ENCODE measurements around the gene ZNF101. TPM values are rescaled to one million over a fixed set of nuclear protein-coding genes. Genes with fewer than 3 reads are reported as not detected.

Gene ZNF101
- polyA plus RNA-seq, 1 donor from 2014 or later, result 12.2 TPM

DNA sequence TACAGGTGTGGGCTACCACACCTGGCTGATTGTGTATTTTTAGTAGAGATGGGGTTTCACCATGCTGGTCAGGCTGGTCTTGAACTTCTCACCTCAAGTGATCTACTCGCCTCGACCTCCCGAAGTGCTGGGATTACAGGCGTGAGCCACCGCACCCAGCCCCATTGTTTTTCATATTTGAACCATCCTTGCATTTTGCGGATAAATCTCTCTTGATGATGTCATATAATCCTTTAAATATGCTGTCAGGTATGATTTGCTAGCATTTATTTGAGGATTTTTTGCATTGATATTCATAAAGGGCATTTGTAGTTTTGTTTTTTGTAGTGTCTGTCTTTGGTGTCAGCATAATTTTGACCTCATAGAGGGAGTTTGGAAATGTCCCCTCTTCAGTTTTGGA is 5.7 kb downstream of the ZNF101 start:
- TF ChIP-seq EZH2 (IDR thresholded peaks at IDR 0.05; ENCODE audit: borderline replicate concordance, insufficient read depth, low read length, poor library complexity, severe bottlenecking) (no peak), SMC3 (conservative IDR thresholded peaks at IDR 0.05; ENCODE audit: poor library complexity) (no peak), RAD21 (conservative IDR thresholded peaks at IDR 0.05) (no peak)
- peaks cover 4% of the 10 kb centered on the region for H3K79me2 ChIP-seq (replicated peaks; ENCODE audit: insufficient read depth, low read length)

DNA sequence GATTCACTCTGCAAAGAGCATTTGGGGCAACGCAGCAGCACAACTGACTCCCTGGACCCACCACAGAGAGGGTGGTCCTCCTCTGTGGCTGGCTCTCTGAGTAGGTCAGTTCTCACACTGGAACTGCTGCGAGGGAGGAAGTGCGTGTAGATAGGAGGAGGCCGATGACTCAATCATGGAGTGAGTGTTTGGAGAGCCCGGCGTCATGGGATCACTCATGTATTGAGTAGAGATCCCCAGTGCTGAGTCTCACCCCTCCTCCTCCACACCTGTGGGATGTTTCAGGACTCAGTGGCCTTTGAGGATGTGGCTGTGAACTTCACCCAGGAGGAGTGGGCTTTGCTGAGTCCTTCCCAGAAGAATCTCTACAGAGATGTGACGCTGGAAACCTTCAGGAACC is 8.9 kb downstream of the ZNF101 start:
- Histone ChIP-seq H3K9me3 (ENCODE audit: low read length) (no peaks in the 10 kb centered on the region), H3K9me2 (ENCODE audit: insufficient read depth, low read length) (no peaks in the 10 kb centered on the region), H3K9ac (ENCODE audit: low read length) (no peak overlapping the region), H3K4me2 (ENCODE audit: low read length) (no peak overlapping the region), H3K79me2 (replicated peaks; ENCODE audit: insufficient read depth, low read length) (no peaks in the 10 kb centered on the region), H3K4me3 (ENCODE audit: low read length) (no peak overlapping the region), H3K36me3 (ENCODE audit: insufficient read depth, low read length) (peaks cover 10% of the 10 kb centered on the region), H3F3A (ENCODE audit: insufficient read depth, low read length, poor library complexity, severe bottlenecking) (no peaks in the 10 kb centered on the region), H3K27ac (ENCODE audit: low read length) (no peak overlapping the region), H4K20me1 (ENCODE audit: insufficient read depth) (no peaks in the 10 kb centered on the region), H3K27me3 (ENCODE audit: insufficient read depth, low read depth, low read length) (no peaks in the 10 kb centered on the region), H2AFZ (ENCODE audit: low read depth, low read length) (no peak overlapping the region)
- TF ChIP-seq EP300 (conservative IDR thresholded peaks at IDR 0.05; ENCODE audit: poor library complexity, severe bottlenecking) (no peak), TAF1 (IDR thresholded peaks at IDR 0.05; ENCODE audit: low read depth) (no peak), RAD21 (conservative IDR thresholded peaks at IDR 0.05) (no peak), POLR2AphosphoS5 (IDR thresholded peaks at IDR 0.05) (no peak), MXI1 (conservative IDR thresholded peaks at IDR 0.05; ENCODE audit: poor library complexity, severe bottlenecking) (no peak), SMC3 (conservative IDR thresholded peaks at IDR 0.05; ENCODE audit: poor library complexity) (no peak), EZH2 (IDR thresholded peaks at IDR 0.05; ENCODE audit: borderline replicate concordance, insufficient read depth, low read length, poor library complexity, severe bottlenecking) (no peak)
- TF ChIP-seq, protein P1, sequence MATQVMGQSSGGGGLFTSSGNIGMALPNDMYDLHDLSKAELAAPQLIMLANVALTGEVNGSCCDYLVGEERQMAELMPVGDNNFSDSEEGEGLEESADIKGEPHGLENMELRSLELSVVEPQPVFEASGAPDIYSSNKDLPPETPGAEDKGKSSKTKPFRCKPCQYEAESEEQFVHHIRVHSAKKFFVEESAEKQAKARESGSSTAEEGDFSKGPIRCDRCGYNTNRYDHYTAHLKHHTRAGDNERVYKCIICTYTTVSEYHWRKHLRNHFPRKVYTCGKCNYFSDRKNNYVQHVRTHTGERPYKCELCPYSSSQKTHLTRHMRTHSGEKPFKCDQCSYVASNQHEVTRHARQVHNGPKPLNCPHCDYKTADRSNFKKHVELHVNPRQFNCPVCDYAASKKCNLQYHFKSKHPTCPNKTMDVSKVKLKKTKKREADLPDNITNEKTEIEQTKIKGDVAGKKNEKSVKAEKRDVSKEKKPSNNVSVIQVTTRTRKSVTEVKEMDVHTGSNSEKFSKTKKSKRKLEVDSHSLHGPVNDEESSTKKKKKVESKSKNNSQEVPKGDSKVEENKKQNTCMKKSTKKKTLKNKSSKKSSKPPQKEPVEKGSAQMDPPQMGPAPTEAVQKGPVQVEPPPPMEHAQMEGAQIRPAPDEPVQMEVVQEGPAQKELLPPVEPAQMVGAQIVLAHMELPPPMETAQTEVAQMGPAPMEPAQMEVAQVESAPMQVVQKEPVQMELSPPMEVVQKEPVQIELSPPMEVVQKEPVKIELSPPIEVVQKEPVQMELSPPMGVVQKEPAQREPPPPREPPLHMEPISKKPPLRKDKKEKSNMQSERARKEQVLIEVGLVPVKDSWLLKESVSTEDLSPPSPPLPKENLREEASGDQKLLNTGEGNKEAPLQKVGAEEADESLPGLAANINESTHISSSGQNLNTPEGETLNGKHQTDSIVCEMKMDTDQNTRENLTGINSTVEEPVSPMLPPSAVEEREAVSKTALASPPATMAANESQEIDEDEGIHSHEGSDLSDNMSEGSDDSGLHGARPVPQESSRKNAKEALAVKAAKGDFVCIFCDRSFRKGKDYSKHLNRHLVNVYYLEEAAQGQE (IDR thresholded peaks at IDR 0.05; ENCODE audit: borderline replicate concordance), result no peak
- TF ChIP-seq, protein P2, sequence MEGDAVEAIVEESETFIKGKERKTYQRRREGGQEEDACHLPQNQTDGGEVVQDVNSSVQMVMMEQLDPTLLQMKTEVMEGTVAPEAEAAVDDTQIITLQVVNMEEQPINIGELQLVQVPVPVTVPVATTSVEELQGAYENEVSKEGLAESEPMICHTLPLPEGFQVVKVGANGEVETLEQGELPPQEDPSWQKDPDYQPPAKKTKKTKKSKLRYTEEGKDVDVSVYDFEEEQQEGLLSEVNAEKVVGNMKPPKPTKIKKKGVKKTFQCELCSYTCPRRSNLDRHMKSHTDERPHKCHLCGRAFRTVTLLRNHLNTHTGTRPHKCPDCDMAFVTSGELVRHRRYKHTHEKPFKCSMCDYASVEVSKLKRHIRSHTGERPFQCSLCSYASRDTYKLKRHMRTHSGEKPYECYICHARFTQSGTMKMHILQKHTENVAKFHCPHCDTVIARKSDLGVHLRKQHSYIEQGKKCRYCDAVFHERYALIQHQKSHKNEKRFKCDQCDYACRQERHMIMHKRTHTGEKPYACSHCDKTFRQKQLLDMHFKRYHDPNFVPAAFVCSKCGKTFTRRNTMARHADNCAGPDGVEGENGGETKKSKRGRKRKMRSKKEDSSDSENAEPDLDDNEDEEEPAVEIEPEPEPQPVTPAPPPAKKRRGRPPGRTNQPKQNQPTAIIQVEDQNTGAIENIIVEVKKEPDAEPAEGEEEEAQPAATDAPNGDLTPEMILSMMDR (IDR thresholded peaks at IDR 0.05; ENCODE audit: poor library complexity, severe bottlenecking), result no peak

More for the DNA sequence above, 5.7 kb downstream of the ZNF101 start:
- Histone ChIP-seq H3F3A (ENCODE audit: insufficient read depth, low read length, poor library complexity, severe bottlenecking) (no peaks in the 10 kb centered on the region), H3K4me2 (ENCODE audit: low read length) (no peak overlapping the region), H4K20me1 (ENCODE audit: insufficient read depth) (no peaks in the 10 kb centered on the region), H3K36me3 (ENCODE audit: insufficient read depth, low read length) (peaks cover 2% of the 10 kb centered on the region), H3K4me3 (ENCODE audit: low read length) (no peak overlapping the region), H3K9me2 (ENCODE audit: insufficient read depth, low read length) (no peaks in the 10 kb centered on the region), H3K27me3 (ENCODE audit: insufficient read depth, low read depth, low read length) (no peaks in the 10 kb centered on the region), H2AFZ (ENCODE audit: low read depth, low read length) (no peak overlapping the region), H3K9me3 (ENCODE audit: low read length) (no peaks in the 10 kb centered on the region), H3K27ac (ENCODE audit: low read length) (no peak overlapping the region), H3K9ac (ENCODE audit: low read length) (no peak overlapping the region)
